H9 (cell line): ENCODE results near the gene VDR. TPM values are rescaled to one million over a fixed set of nuclear protein-coding genes. Genes with fewer than 3 reads are reported as not detected.

ENCODE experiments used
- DNase-seq: peaks from one replicate; pipeline ENCODE4 v3.0.0-alpha.2; 2017
- H2AFZ ChIP-seq: one replicate; pipeline ENCODE4 v1.6.1; 2013; ENCODE audit warnings: mild to moderate bottlenecking, low read length, control low read depth, moderate library complexity
- H2AK5ac ChIP-seq: 2 replicates; pipeline ENCODE4 v1.6.1; 2013; ENCODE audit warnings: low read length, control low read depth, mixed read lengths; ENCODE audit not compliant: insufficient read length
- H2BK120ac ChIP-seq: one replicate; pipeline ENCODE4 v1.6.1; 2013; ENCODE audit warnings: low read depth, mild to moderate bottlenecking, low read length, control low read depth, inconsistent platforms; ENCODE audit not compliant: poor library complexity, severe bottlenecking
- H2BK12ac ChIP-seq: 2 replicates; pipeline ENCODE4 v1.6.1; 2013; ENCODE audit warnings: low read length, control low read depth, mixed read lengths, low read depth; ENCODE audit not compliant: insufficient read length
- H2BK15ac ChIP-seq: 2 replicates; pipeline ENCODE4 v1.6.1; 2013; ENCODE audit warnings: low read depth, low read length, control low read depth
- H2BK20ac ChIP-seq: one replicate; pipeline ENCODE4 v1.6.1; 2013; ENCODE audit warnings: low read depth, mild to moderate bottlenecking, low read length, control low read depth, inconsistent platforms; ENCODE audit not compliant: poor library complexity, severe bottlenecking
- H2BK5ac ChIP-seq: 2 replicates; pipeline ENCODE4 v1.6.1; 2013; ENCODE audit warnings: low read length, control low read depth, mixed read lengths; ENCODE audit not compliant: insufficient read length
- H3K14ac ChIP-seq: 2 replicates; pipeline ENCODE4 v1.6.1; 2013; ENCODE audit warnings: low read length, control low read depth; ENCODE audit not compliant: insufficient read depth
- H3K18ac ChIP-seq: 2 replicates; pipeline ENCODE4 v1.6.1; 2013; ENCODE audit warnings: low read depth, mild to moderate bottlenecking, mixed read lengths, low read length, control low read depth; ENCODE audit not compliant: insufficient read length
- H3K23ac ChIP-seq: 2 replicates; pipeline ENCODE4 v1.6.1; 2013; ENCODE audit warnings: low read length, control low read depth, mixed read lengths, low read depth; ENCODE audit not compliant: insufficient read length
- H3K23me2 ChIP-seq: 2 replicates; pipeline ENCODE4 v1.6.1; 2013; ENCODE audit warnings: low read depth, mild to moderate bottlenecking, mixed read lengths, low read length, control low read depth; ENCODE audit not compliant: insufficient read length, poor library complexity, severe bottlenecking
- H3K27ac ChIP-seq: 2 replicates; pipeline ENCODE4 v1.5.1; 2013; ENCODE audit warnings: low read length, control low read depth, mixed read lengths, low read depth; ENCODE audit not compliant: insufficient read length
- H3K27me3 ChIP-seq: 2 replicates; pipeline ENCODE4 v1.6.1; 2013; ENCODE audit warnings: low read length, control low read depth, inconsistent platforms; ENCODE audit not compliant: insufficient read depth
- H3K4ac ChIP-seq: 2 replicates; pipeline ENCODE4 v1.6.1; 2013; ENCODE audit warnings: low read depth, mild to moderate bottlenecking, control low read depth, inconsistent platforms, low read length, moderate library complexity
- H3K4me1 ChIP-seq: 2 replicates; pipeline ENCODE4 v1.6.1; 2013; ENCODE audit warnings: low read length, control low read depth, inconsistent platforms; ENCODE audit not compliant: insufficient read depth
- H3K4me2 ChIP-seq: 2 replicates; pipeline ENCODE4 v1.6.1; 2013; ENCODE audit warnings: low read length, control low read depth, mixed read lengths; ENCODE audit not compliant: insufficient read length, insufficient read depth
- H3K56ac ChIP-seq: 2 replicates; pipeline ENCODE4 v1.6.1; 2013; ENCODE audit warnings: low read depth, mild to moderate bottlenecking, mixed read lengths, low read length, control low read depth; ENCODE audit not compliant: insufficient read length
- H3K79me1 ChIP-seq: 2 replicates; pipeline ENCODE4 v1.6.1; 2013; ENCODE audit warnings: low read depth, mild to moderate bottlenecking, moderate library complexity, low read length, control low read depth, inconsistent platforms; ENCODE audit not compliant: insufficient read depth, poor library complexity, severe bottlenecking
- H3K79me2 ChIP-seq: 2 replicates; pipeline ENCODE4 v1.6.1; 2013; ENCODE audit warnings: low read length, control low read depth, inconsistent platforms; ENCODE audit not compliant: insufficient read depth
- H3K9ac ChIP-seq: 2 replicates; pipeline ENCODE4 v1.6.1; 2013; ENCODE audit warnings: low read length, control low read depth, mixed read lengths; ENCODE audit not compliant: insufficient read length; ENCODE audit errors: extremely low read depth
- H3K9me3 ChIP-seq: one replicate; pipeline ENCODE4 v1.6.1; 2013; ENCODE audit warnings: low read depth, low read length, inconsistent platforms; ENCODE audit not compliant: control insufficient read depth
- H3T11ph ChIP-seq: one replicate; pipeline ENCODE4 v1.6.1; 2013; ENCODE audit warnings: mild to moderate bottlenecking, low read length, control low read depth, inconsistent platforms
- H4K20me1 ChIP-seq: one replicate; pipeline ENCODE4 v1.6.1; 2013; ENCODE audit not compliant: control insufficient read depth, insufficient read length, insufficient read depth
- H4K5ac ChIP-seq: 2 replicates; pipeline ENCODE4 v1.6.1; 2013; ENCODE audit warnings: low read depth, mild to moderate bottlenecking, mixed read lengths, low read length, control low read depth; ENCODE audit not compliant: insufficient read length
- H4K8ac ChIP-seq: replicated peaks from 2 replicates; pipeline ENCODE4 v1.6.1; 2013; ENCODE audit warnings: low read length, control low read depth, mixed read lengths, low read depth; ENCODE audit not compliant: insufficient read length
- H4K91ac ChIP-seq: 2 replicates; pipeline ENCODE4 v1.6.1; 2013; ENCODE audit warnings: low read depth, mild to moderate bottlenecking, moderate library complexity, mixed read lengths, low read length, control low read depth; ENCODE audit not compliant: insufficient read length
- H3K27ac Mint-ChIP-seq, 3 experiments: 2 replicates in 2 of 3; 3 replicates in 1 of 3; pipeline ENCODE4 v1.8.0; 2020 to 2021; ENCODE audit warnings: mixed read lengths in 3 of 3, mild to moderate bottlenecking in 1 of 3, moderate library complexity in 1 of 3
- H3K27me3 Mint-ChIP-seq: 2 replicates; pipeline ENCODE4 v1.8.0; 2021; ENCODE audit warnings: low read depth, mild to moderate bottlenecking, moderate library complexity, mixed read lengths
- H3K36me3 Mint-ChIP-seq, 3 experiments: 2 replicates in 2 of 3; 3 replicates in 1 of 3; pipeline ENCODE4 v1.8.0; 2020 to 2021; ENCODE audit warnings: low read depth in 3 of 3, mixed read lengths in 3 of 3; ENCODE audit not compliant: insufficient read depth in 1 of 3
- H3K4me1 Mint-ChIP-seq, 2 experiments: 2 replicates each; pipeline ENCODE4 v1.8.0; 2020; ENCODE audit warnings: mixed read lengths in 2 of 2
- H3K4me3 Mint-ChIP-seq, 2 experiments: 2 replicates in 1 of 2; 3 replicates in 1 of 2; pipeline ENCODE4 v1.8.0; 2020 to 2021; ENCODE audit warnings: mild to moderate bottlenecking in 2 of 2, mixed read lengths in 2 of 2, moderate library complexity in 1 of 2
- H3K9me3 Mint-ChIP-seq, 2 experiments: 2 replicates in 1 of 2; 3 replicates in 1 of 2; pipeline ENCODE4 v1.8.0; 2020; ENCODE audit warnings: mild to moderate bottlenecking in 2 of 2, mixed read lengths in 2 of 2, moderate library complexity in 1 of 2
- WGBS: extraction: QIAGEN DNeasy Blood & Tissue Kit; methylation state at CpG from one replicate; pipeline ENCODE4 v1.1.7; 2013; ENCODE audit warnings: missing lambda C conversion rate, low lambda C conversion rate, mixed read lengths; ENCODE audit not compliant: insufficient read length; ENCODE audit errors: extremely low coverage; 5-methylcytosine and 5-hydroxymethylcytosine counted together
- total RNA-seq: library from RNA; stranded (reverse); gene quantifications from 2 replicates; pipeline ENCODE4 v1.2.1, GENCODE V29; 2021
- TF ChIP-seq, protein P1 (sequence below): fragments of 200-600 bp; sonication (generic); conservative IDR thresholded peaks from 3 replicates; pipeline ENCODE4 v1.8.0; 2021; ENCODE audit warnings: antibody characterized with exemption, mild to moderate bottlenecking

Gene VDR
- total RNA-seq, 1 experiment from 2014 or later, result 0.61 TPM

DNA sequence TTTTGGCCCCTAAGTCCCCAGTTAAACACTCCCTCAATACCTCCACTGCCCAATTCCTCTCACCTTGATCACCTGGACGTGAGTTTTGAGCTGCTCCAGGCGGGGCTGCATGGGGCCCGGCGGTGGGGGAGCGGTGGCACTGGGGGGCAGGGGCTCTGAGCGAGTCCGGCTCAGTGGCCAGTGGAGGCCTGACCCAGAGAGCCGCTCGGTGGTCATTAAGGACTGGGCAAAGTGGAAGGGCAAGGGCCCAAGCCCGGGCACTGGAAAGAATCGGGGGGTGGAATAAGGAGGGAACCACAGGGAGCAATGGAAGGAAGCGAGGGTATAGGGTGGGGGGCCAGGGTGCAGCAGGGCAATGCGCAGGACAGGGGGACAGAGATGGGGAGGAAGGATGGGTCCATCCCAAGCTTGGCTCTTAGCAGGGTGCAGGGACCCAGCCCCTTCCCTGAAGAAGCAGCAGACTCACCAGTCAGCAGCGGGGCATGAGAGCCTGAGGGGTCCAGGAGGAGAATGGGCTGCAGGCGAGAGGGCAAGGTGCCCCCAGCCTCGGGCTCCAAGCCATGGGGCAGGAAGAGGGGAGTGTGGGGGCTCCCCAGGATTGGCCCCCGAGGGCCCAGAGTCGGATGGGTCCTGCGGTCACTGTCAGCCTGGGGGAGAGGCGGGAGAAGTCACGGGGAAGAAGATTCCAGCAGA, 109.5 kb downstream of the VDR start:
- Histone ChIP-seq H3K23me2 (no peaks in the 10 kb centered on the region), H3K27me3 (no peaks in the 10 kb centered on the region), H3K4ac (no peak overlapping the region), H2BK12ac (no peak overlapping the region), H3K4me1 (no peaks in the 10 kb centered on the region), H4K5ac (no peak overlapping the region), H3K9me3 (no peaks in the 10 kb centered on the region), H3K4me2 (no peak overlapping the region), H4K8ac (no peak overlapping the region), H3K9ac (no peak overlapping the region), H2AFZ (no peak overlapping the region), H3K18ac (no peak overlapping the region), H2BK120ac (no peak overlapping the region), H2BK5ac (no peak overlapping the region), H2AK5ac (no peak overlapping the region), H3K14ac (no peak overlapping the region), H3K23ac (no peak overlapping the region), H3K27ac (no peak overlapping the region), H3K56ac (no peak overlapping the region), H2BK15ac (no peak overlapping the region), H4K91ac (no peak overlapping the region), H3T11ph (no peak overlapping the region), H4K20me1 (peaks cover 2% of the 10 kb centered on the region), H3K79me2 (no peaks in the 10 kb centered on the region), H2BK20ac (no peak overlapping the region), H3K79me1 (no peaks in the 10 kb centered on the region)
- no CpG with 5 or more reads among the region's 21 CpGs for WGBS
- H3K36me3 Mint-ChIP-seq, result peaks cover 25 to 51% (median 50%) of the 10 kb centered on the region in 3 experiments; a peak in 6 of 7 replicates
- peaks cover 2 to 18% of the 10 kb centered on the region in 2 experiments; a peak in 2 of 4 replicates for H3K4me1 Mint-ChIP-seq
- no peak overlapping the region for H3K4me3 Mint-ChIP-seq
- no peaks in the 10 kb centered on the region for H3K27me3 Mint-ChIP-seq
- TF ChIP-seq, protein P1, sequence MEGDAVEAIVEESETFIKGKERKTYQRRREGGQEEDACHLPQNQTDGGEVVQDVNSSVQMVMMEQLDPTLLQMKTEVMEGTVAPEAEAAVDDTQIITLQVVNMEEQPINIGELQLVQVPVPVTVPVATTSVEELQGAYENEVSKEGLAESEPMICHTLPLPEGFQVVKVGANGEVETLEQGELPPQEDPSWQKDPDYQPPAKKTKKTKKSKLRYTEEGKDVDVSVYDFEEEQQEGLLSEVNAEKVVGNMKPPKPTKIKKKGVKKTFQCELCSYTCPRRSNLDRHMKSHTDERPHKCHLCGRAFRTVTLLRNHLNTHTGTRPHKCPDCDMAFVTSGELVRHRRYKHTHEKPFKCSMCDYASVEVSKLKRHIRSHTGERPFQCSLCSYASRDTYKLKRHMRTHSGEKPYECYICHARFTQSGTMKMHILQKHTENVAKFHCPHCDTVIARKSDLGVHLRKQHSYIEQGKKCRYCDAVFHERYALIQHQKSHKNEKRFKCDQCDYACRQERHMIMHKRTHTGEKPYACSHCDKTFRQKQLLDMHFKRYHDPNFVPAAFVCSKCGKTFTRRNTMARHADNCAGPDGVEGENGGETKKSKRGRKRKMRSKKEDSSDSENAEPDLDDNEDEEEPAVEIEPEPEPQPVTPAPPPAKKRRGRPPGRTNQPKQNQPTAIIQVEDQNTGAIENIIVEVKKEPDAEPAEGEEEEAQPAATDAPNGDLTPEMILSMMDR, result no peak
- H3K27ac Mint-ChIP-seq, result no peak overlapping the region
- DNase-seq, result no peak
- no peaks in the 10 kb centered on the region; a peak in 1 of 5 replicates for H3K9me3 Mint-ChIP-seq
